H1 (cell line): ENCODE data around the gene DAND5.

Experiments used
- EP300 ChIP-seq, 2 experiments: IDR thresholded peaks; 1 replicate in 1 of 2; 2 replicates in 1 of 2; pipeline ENCODE4 v1.6.1; 2011 to 2012; ENCODE audit warnings: low read depth in 2 of 2, low read length in 2 of 2, mild to moderate bottlenecking in 2 of 2, borderline replicate concordance in 1 of 2, inconsistent platforms in 1 of 2, moderate library complexity in 1 of 2
- JUN ChIP-seq: IDR thresholded peaks from 2 replicates; pipeline ENCODE4 v1.6.1; 2011; ENCODE audit warnings: low read depth, mild to moderate bottlenecking, improper control_type of control experiment, low read length
- POLR2AphosphoS5 ChIP-seq: IDR thresholded peaks from 2 replicates; pipeline ENCODE4 v1.6.1; 2011; ENCODE audit warnings: low read depth, low read length
- SIX5 ChIP-seq: IDR thresholded peaks from 2 replicates; pipeline ENCODE4 v1.6.1; 2011; ENCODE audit warnings: mild to moderate bottlenecking, low read depth, low read length
- TCF12 ChIP-seq: IDR thresholded peaks from 2 replicates; pipeline ENCODE4 v1.6.1; 2011; ENCODE audit warnings: low read depth, mild to moderate bottlenecking, low read length
- TF ChIP-seq, protein P1 (sequence below), 3 experiments: IDR thresholded peaks; 1 replicate in 2 of 3; 2 replicates in 1 of 3; pipeline versions ENCODE4 v1.5.1 to v1.6.1; 2011; ENCODE audit warnings: low read length in 3 of 3, mild to moderate bottlenecking in 3 of 3, inconsistent platforms in 2 of 3, low read depth in 1 of 3, moderate library complexity in 1 of 3; ENCODE audit not compliant: insufficient read depth in 1 of 3; ENCODE audit errors: control extremely low read depth in 1 of 3
- TF ChIP-seq, protein P2 (sequence below): IDR thresholded peaks from 2 replicates; pipeline ENCODE4 v1.6.1; 2011; ENCODE audit warnings: low read depth, mild to moderate bottlenecking, low read length; ENCODE audit not compliant: insufficient read depth

DNA sequence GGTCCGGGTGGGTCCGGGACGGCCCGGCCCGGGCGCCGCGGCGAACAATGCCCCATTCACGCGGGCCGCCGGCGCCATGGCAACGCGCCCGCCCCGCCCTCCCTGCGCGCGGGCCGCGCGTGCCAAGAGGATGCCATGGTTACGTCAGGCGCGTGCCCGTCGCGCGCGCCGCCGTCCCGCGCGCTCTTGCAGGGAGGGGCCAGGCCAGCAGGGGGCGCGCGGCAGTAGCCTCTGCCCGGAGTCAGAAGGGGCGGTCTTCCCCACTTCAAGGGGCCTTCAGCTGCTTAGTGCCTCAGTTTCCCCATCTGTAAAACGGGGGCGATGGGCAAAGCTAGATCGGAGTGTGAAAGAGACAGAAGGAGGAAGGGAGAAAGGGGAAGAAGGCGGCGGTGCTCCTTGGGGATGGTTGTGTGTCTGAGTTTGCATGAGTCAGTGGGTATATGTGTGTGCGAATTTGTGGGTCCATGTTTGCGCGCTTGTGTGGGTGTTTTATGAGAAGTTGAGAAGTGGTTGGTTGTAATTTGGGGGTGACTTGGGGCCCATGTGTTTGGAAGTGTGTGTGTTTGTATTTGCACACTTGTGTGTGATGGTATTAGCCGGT lies 14.3 kb downstream of the DAND5 start:
- TF ChIP-seq, protein P1, sequence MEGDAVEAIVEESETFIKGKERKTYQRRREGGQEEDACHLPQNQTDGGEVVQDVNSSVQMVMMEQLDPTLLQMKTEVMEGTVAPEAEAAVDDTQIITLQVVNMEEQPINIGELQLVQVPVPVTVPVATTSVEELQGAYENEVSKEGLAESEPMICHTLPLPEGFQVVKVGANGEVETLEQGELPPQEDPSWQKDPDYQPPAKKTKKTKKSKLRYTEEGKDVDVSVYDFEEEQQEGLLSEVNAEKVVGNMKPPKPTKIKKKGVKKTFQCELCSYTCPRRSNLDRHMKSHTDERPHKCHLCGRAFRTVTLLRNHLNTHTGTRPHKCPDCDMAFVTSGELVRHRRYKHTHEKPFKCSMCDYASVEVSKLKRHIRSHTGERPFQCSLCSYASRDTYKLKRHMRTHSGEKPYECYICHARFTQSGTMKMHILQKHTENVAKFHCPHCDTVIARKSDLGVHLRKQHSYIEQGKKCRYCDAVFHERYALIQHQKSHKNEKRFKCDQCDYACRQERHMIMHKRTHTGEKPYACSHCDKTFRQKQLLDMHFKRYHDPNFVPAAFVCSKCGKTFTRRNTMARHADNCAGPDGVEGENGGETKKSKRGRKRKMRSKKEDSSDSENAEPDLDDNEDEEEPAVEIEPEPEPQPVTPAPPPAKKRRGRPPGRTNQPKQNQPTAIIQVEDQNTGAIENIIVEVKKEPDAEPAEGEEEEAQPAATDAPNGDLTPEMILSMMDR (IDR thresholded peaks at IDR 0.05; ENCODE audit: control extremely low read depth in 1 of 3, insufficient read depth in 1 of 3, low read depth in 1 of 3, low read length in 3 of 3), result peak; percentile 87 to 89 (median 88)
- TF ChIP-seq JUN (no peak), SIX5 (no peak), POLR2AphosphoS5 (no peak), EP300 (IDR thresholded peaks at IDR 0.05; ENCODE audit: borderline replicate concordance in 1 of 2, low read depth in 2 of 2, low read length in 2 of 2) (peak in 1 of 2 experiments; percentile 31; a peak in 1 of 3 replicates), TCF12 (no peak)
- TF ChIP-seq, protein P2, sequence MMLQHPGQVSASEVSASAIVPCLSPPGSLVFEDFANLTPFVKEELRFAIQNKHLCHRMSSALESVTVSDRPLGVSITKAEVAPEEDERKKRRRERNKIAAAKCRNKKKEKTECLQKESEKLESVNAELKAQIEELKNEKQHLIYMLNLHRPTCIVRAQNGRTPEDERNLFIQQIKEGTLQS, result peak; percentile 29; the same call in 1 of the 2 replicates
